ENCODE measurements around the gene SLIT3.

SLIT3 gene

GRCh38 chr5:169079697-169080096, 221.2 kb downstream of the SLIT3 start:
- POLR2A ChIA-PET: no interaction called here
- TF ChIP-seq BCL11B (tag by site-specific recombination; IDR thresholded peaks at IDR 0.05; ENCODE audit: low read depth) (no peak), ZNF148 (tag by site-specific recombination; IDR thresholded peaks at IDR 0.05; ENCODE audit: borderline replicate concordance) (no peak), ZNF664 (tag by site-specific recombination; IDR thresholded peaks at IDR 0.05) (no peak), ZNF114 (tag by site-specific recombination; IDR thresholded peaks at IDR 0.05) (no peak), ZNF585B (tag by site-specific recombination; IDR thresholded peaks at IDR 0.05) (no peak), GLIS2 (tag by site-specific recombination; IDR thresholded peaks at IDR 0.05) (no peak)
- CTCF ChIA-PET: no interaction called here
- no peak overlapping the region for H3K4me3 ChIP-seq (ENCODE audit: low read depth, low read length)
- no peaks in the 10 kb centered on the region for H3K9me3 ChIP-seq (ENCODE audit: control insufficient read depth, insufficient read depth, low read depth, low read length)
- H3K4me1 ChIP-seq (ENCODE audit: control insufficient read depth, insufficient read depth, low read length): 0 out of 2 replicates have a peak, but pooled peaks cover under 1% of the 10 kb centered on the region
- no peak overlapping the region for H3K27ac ChIP-seq (ENCODE audit: extremely low read depth, low read depth, low read length)
- H3K36me3 ChIP-seq (ENCODE audit: control insufficient read depth in 2 of 2, insufficient read depth in 1 of 2, low read length in 2 of 2): no peaks in the 10 kb centered on the region

GRCh38 chr5:169074839-169075238, 226.1 kb downstream of the SLIT3 start:
- H3K27ac ChIP-seq (ENCODE audit: extremely low read depth, low read depth, low read length): no peak overlapping the region
- 0 out of 2 replicates have a peak, but pooled peaks cover 3% of the 10 kb centered on the region for H3K4me1 ChIP-seq (ENCODE audit: control insufficient read depth, insufficient read depth, low read length)
- H3K4me3 ChIP-seq (ENCODE audit: low read depth, low read length): no peak overlapping the region
- ChIA-PET CTCF (no interaction called here), POLR2A (no interaction called here)
- H3K9me3 ChIP-seq (ENCODE audit: control insufficient read depth, insufficient read depth, low read depth, low read length): no peaks in the 10 kb centered on the region
- no peaks in the 10 kb centered on the region for H3K36me3 ChIP-seq (ENCODE audit: control insufficient read depth in 2 of 2, insufficient read depth in 1 of 2, low read length in 2 of 2)
- no peak for TF ChIP-seq ZNF768 (tag by site-specific recombination; IDR thresholded peaks at IDR 0.05)
- no peak for TF ChIP-seq FEZF1 (tag by site-specific recombination; IDR thresholded peaks at IDR 0.05)
- TF ChIP-seq ZNF521 (tag by site-specific recombination; IDR thresholded peaks at IDR 0.05): no peak
- TF ChIP-seq ZNF23 (tag by site-specific recombination; IDR thresholded peaks at IDR 0.05; ENCODE audit: borderline replicate concordance): no peak
- TF ChIP-seq HOXD13 (CRISPR knock-in tag; IDR thresholded peaks at IDR 0.05; ENCODE audit: borderline replicate concordance): no peak
- no peak for TF ChIP-seq ZNF639 (tag by site-specific recombination; IDR thresholded peaks at IDR 0.05)
- no peak for TF ChIP-seq ZNF221 (tag by site-specific recombination; IDR thresholded peaks at IDR 0.05; ENCODE audit: borderline replicate concordance)
- no peak for TF ChIP-seq ZNF148 (tag by site-specific recombination; IDR thresholded peaks at IDR 0.05; ENCODE audit: borderline replicate concordance)
- no peak for TF ChIP-seq ZNF423 (tag by site-specific recombination; IDR thresholded peaks at IDR 0.05)
- TF ChIP-seq ZNF302 (tag by site-specific recombination; IDR thresholded peaks at IDR 0.05; ENCODE audit: low read depth): no peak
- TF ChIP-seq PRDM2 (tag by site-specific recombination; IDR thresholded peaks at IDR 0.05; ENCODE audit: borderline replicate concordance): no peak
- TF ChIP-seq WT1 (tag by site-specific recombination; IDR thresholded peaks at IDR 0.05): no peak
- TF ChIP-seq ZNF366 (tag by site-specific recombination; conservative IDR thresholded peaks at IDR 0.05): no peak
- no peak for TF ChIP-seq ZNF513 (tag by site-specific recombination; IDR thresholded peaks at IDR 0.05)
- no peak for TF ChIP-seq MZF1 (tag by site-specific recombination; IDR thresholded peaks at IDR 0.05; ENCODE audit: borderline replicate concordance)
- TF ChIP-seq GLI4 (tag by site-specific recombination; IDR thresholded peaks at IDR 0.05): no peak
- no peak for TF ChIP-seq KLF7 (tag by site-specific recombination; IDR thresholded peaks at IDR 0.05; ENCODE audit: borderline replicate concordance)
